ENCODE measurements around the gene PPIL1. TPM values are rescaled to one million over a fixed set of nuclear protein-coding genes. Genes with fewer than 3 reads are reported as not detected.

Gene PPIL1
- total RNA-seq, 1 experiment from 2014 or later = 87.8 TPM

DNA sequence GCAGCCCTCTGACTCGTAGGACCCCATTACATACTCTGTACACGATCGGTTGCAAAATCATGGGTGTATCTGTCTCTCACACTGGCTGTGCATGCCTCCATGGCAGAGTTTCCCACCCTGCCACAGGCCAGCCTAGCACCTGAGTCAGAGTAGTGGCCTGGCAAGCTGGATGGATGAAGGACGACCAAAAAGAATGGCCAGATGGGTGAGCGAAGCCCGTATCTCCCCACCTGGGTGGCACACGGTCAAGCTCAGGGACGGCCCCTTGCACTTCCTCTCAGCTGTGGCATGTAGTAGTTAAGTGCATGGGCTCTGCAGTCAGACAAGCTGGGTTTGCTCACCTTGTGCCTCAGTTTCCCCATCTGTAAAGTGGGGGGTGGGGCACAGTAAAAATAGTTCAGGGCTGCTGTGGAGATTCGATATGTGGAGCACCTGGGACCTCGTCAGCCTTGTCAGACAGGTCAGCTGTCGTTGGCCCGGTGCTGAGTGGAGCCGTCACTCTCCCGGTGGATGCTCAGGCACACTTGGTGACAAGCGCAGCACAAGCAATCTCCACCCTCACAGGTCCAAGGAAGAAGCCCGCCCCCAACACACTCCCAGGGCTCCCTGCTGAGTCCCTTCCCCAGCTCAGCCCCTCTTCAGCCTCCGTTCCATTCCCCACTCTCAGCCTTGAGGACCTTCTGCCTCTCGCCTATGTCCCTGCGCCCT lies 47.9 kb downstream of the PPIL1 start:
- no peak overlapping the region for H3K4me3 Mint-ChIP-seq
- no peak overlapping the region for H2BK5ac ChIP-seq (ENCODE audit: insufficient read length, low read length)
- no peak overlapping the region for H2BK15ac ChIP-seq (ENCODE audit: low read depth, low read length)
- no peak overlapping the region for H2AFZ ChIP-seq (ENCODE audit: low read length)
- no peak overlapping the region for H3T11ph ChIP-seq (ENCODE audit: low read length)
- H2BK12ac ChIP-seq (ENCODE audit: insufficient read length, low read depth, low read length) = no peak overlapping the region
- H3K9ac ChIP-seq (ENCODE audit: extremely low read depth, insufficient read length, low read length) = no peak overlapping the region
- H3K4ac ChIP-seq (ENCODE audit: low read depth, low read length) = no peak overlapping the region
- no peaks in the 10 kb centered on the region for H3K9me3 Mint-ChIP-seq
- no peak overlapping the region for H4K8ac ChIP-seq (replicated peaks; ENCODE audit: insufficient read length, low read depth, low read length)
- TF ChIP-seq, protein P1, sequence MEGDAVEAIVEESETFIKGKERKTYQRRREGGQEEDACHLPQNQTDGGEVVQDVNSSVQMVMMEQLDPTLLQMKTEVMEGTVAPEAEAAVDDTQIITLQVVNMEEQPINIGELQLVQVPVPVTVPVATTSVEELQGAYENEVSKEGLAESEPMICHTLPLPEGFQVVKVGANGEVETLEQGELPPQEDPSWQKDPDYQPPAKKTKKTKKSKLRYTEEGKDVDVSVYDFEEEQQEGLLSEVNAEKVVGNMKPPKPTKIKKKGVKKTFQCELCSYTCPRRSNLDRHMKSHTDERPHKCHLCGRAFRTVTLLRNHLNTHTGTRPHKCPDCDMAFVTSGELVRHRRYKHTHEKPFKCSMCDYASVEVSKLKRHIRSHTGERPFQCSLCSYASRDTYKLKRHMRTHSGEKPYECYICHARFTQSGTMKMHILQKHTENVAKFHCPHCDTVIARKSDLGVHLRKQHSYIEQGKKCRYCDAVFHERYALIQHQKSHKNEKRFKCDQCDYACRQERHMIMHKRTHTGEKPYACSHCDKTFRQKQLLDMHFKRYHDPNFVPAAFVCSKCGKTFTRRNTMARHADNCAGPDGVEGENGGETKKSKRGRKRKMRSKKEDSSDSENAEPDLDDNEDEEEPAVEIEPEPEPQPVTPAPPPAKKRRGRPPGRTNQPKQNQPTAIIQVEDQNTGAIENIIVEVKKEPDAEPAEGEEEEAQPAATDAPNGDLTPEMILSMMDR (conservative IDR thresholded peaks at IDR 0.05) = no peak
- no peak overlapping the region for H2AK5ac ChIP-seq (ENCODE audit: insufficient read length, low read length)
- H3K4me1 Mint-ChIP-seq = peaks cover 11 to 31% of the 10 kb centered on the region in 2 experiments; a peak in 3 of 4 replicates
- no peaks in the 10 kb centered on the region for H3K23me2 ChIP-seq (ENCODE audit: insufficient read length, low read depth, low read length, poor library complexity, severe bottlenecking)
- H3K9me3 ChIP-seq (ENCODE audit: control insufficient read depth, low read depth, low read length) = no peaks in the 10 kb centered on the region
- no peak overlapping the region for H2BK20ac ChIP-seq (ENCODE audit: low read depth, low read length, poor library complexity, severe bottlenecking)
- no peaks in the 10 kb centered on the region for H3K4me1 ChIP-seq (ENCODE audit: insufficient read depth, low read length)
- no peaks in the 10 kb centered on the region for H3K27me3 ChIP-seq (ENCODE audit: insufficient read depth, low read length)
- peaks cover 9% of the 10 kb centered on the region for H3K27me3 Mint-ChIP-seq (ENCODE audit: low read depth)
- no peak overlapping the region for H4K5ac ChIP-seq (ENCODE audit: insufficient read length, low read depth, low read length)
- H3K23ac ChIP-seq (ENCODE audit: insufficient read length, low read depth, low read length) = no peak overlapping the region
- H3K79me2 ChIP-seq (ENCODE audit: insufficient read depth, low read length) = no peaks in the 10 kb centered on the region
- no peaks in the 10 kb centered on the region for H3K79me1 ChIP-seq (ENCODE audit: insufficient read depth, low read depth, low read length, poor library complexity, severe bottlenecking)
- no peaks in the 10 kb centered on the region for H3K36me3 Mint-ChIP-seq (ENCODE audit: insufficient read depth in 1 of 3, low read depth in 3 of 3)
- H4K20me1 ChIP-seq (ENCODE audit: control insufficient read depth, insufficient read depth, insufficient read length) = no peaks in the 10 kb centered on the region
- H3K4me2 ChIP-seq (ENCODE audit: insufficient read depth, insufficient read length, low read length) = no peak overlapping the region
- no peak overlapping the region for H2BK120ac ChIP-seq (ENCODE audit: low read depth, low read length, poor library complexity, severe bottlenecking)
- H3K56ac ChIP-seq (ENCODE audit: insufficient read length, low read depth, low read length) = no peak overlapping the region
- no CpG with 5 or more reads among the region's 19 CpGs for WGBS (ENCODE audit: extremely low coverage, insufficient read length, low lambda C conversion rate)
- no peak overlapping the region for H3K27ac ChIP-seq (ENCODE audit: insufficient read length, low read depth, low read length)
- H3K14ac ChIP-seq (ENCODE audit: insufficient read depth, low read length) = no peak overlapping the region
- H4K91ac ChIP-seq (ENCODE audit: insufficient read length, low read depth, low read length) = no peak overlapping the region
- H3K18ac ChIP-seq (ENCODE audit: insufficient read length, low read depth, low read length) = no peak overlapping the region
- DNase-seq = no peak
- H3K27ac Mint-ChIP-seq = no peak overlapping the region; a peak in 1 of 7 replicates

Measured in H9 (cell line).